Smooth muscle cell (in vitro differentiated cells): Measurements from ENCODE around the gene SLC45A1. TPM values are rescaled to one million over a fixed set of nuclear protein-coding genes. Genes with fewer than 3 reads are reported as not detected.

Source experiments
- DNase-seq: peaks from one replicate; lab custom pipeline; 2025; ENCODE audit not compliant: unreplicated experiment; lab: John Stamatoyannopoulos, UW
- H2AFZ ChIP-seq: fragments of 200-600 bp; sonication (generic); 2 replicates; pipeline ENCODE4 v1.6.0; 2016; ENCODE audit warnings: antibody characterized with exemption, low read depth, mild to moderate bottlenecking
- H3F3A ChIP-seq: fragments of 200-600 bp; sonication (generic); 2 replicates; pipeline ENCODE4 v1.6.0; 2017; ENCODE audit warnings: antibody characterized with exemption, low read depth
- H3K27ac ChIP-seq: fragments of 200-600 bp; sonication (generic); 2 replicates; pipeline ENCODE4 v1.5.1; 2016; ENCODE audit warnings: low read depth, mild to moderate bottlenecking
- H3K27me3 ChIP-seq: fragments of 200-600 bp; sonication (generic); 2 replicates; pipeline ENCODE4 v1.6.1; 2016; ENCODE audit warnings: low read depth, mild to moderate bottlenecking
- H3K36me3 ChIP-seq: fragments of 200-600 bp; sonication (generic); 2 replicates; pipeline ENCODE4 v1.5.1; 2016; ENCODE audit warnings: low read depth
- H3K4me1 ChIP-seq: fragments of 200-600 bp; sonication (generic); 2 replicates; pipeline ENCODE4 v1.5.1; 2016; ENCODE audit warnings: low read depth
- H3K4me2 ChIP-seq: fragments of 200-600 bp; sonication (generic); 2 replicates; pipeline ENCODE4 v1.6.0; 2016; ENCODE audit warnings: mild to moderate bottlenecking
- H3K4me3 ChIP-seq: fragments of 200-600 bp; sonication (generic); 2 replicates; pipeline ENCODE4 v1.5.1; 2016; ENCODE audit warnings: mild to moderate bottlenecking
- H3K79me2 ChIP-seq: fragments of 200-600 bp; sonication (generic); 2 replicates; pipeline ENCODE4 v1.6.0; 2016; ENCODE audit warnings: low read depth, mild to moderate bottlenecking
- H3K9ac ChIP-seq: fragments of 200-600 bp; sonication (generic); 2 replicates; pipeline ENCODE4 v1.6.0; 2016; ENCODE audit warnings: low read depth
- H3K9me3 ChIP-seq: fragments of 200-600 bp; sonication (generic); replicated peaks from 2 replicates; pipeline ENCODE4 v1.5.1; 2016; ENCODE audit warnings: low read depth
- H4K20me1 ChIP-seq: fragments of 200-600 bp; sonication (generic); 2 replicates; pipeline ENCODE4 v1.6.0; 2016; ENCODE audit warnings: low read depth
- WGBS: methylation state at CpG from one replicate; pipeline ENCODE4 v1.1.7; 2016; ENCODE audit warnings: low lambda C conversion rate; 5-methylcytosine and 5-hydroxymethylcytosine counted together
- polyA plus RNA-seq: library from polyadenylated mRNA; unstranded; fragments of >200 nt; fragmentation: Nextera tagmentation; extraction: Ambion mirVana; gene quantifications from 2 replicates; pipeline ENCODE4 v1.2.1, GENCODE V29; 2016
- total RNA-seq: library from RNA; depleted of rRNA; stranded (reverse); fragments of >200 nt; gene quantifications from 2 replicates; pipeline ENCODE4 v1.2.3, GENCODE V29; 2014
- TF ChIP-seq, protein P1 (sequence below): fragments of 200-600 bp; sonication (generic); IDR thresholded peaks from 2 replicates; pipeline ENCODE4 v1.5.1; 2017; ENCODE audit warnings: borderline replicate concordance, mild to moderate bottlenecking, antibody characterized with exemption; ENCODE audit not compliant: insufficient read depth, poor library complexity, severe bottlenecking

The SLC45A1 gene
- total and polyA plus RNA-seq, 2 experiments from 2014 or later: 1.7 to 1.8 TPM

DNA sequence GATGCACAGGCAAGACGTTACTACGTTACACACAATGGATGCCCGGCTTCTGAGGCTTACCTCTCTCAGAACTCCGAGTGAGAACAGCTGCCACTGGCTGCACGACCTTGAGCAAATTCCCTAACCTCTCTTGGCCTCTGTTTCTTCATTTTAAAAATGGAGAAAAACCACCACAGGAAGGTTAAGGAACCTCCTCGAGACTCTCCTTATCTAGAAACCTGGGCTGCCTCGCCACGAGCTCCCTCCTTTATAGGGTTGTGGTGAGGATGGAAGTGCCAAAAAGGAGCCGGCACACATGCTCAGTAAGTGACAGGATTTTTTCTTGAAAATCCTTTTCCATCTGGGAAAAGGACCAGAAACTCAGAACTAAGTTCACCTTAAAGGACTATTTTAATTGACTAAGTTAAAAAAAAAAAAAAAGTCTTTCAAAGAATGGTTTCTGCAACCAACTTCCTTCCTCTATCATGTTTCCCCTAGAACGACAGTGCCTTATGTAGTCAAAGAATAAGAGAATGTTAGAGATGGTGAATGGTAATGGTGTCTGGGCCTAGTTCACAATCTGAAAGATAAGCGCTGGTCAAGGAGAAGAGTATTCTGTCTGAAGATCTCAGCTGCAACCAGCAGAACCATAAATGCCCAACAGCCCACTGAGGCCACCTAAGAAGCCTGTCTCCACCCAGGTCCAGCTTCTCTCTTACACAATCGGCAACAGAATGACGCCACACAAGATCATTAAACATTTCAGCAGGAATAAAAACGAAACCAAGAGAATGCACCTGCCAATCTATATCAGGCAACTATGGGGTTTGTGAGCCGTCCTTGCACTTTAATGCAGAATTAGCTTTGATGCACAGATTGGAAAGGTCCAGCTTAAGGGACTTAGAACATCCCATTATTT lies 64.9 kb downstream of the SLC45A1 start:
- 91% methylated on average over 15 of the region's 15 CpGs for WGBS
- Histone ChIP-seq H3K9ac (no peak overlapping the region), H3K27me3 (no peaks in the 10 kb centered on the region), H3K27ac (no peak overlapping the region), H3K4me3 (no peak overlapping the region), H3K9me3 (no peaks in the 10 kb centered on the region), H2AFZ (no peak overlapping the region), H3K4me2 (no peak overlapping the region), H4K20me1 (peaks cover 99% of the 10 kb centered on the region), H3K36me3 (peaks cover 5% of the 10 kb centered on the region), H3F3A (peaks cover 42% of the 10 kb centered on the region), H3K79me2 (peaks cover 95% of the 10 kb centered on the region), H3K4me1 (peaks cover 62% of the 10 kb centered on the region)
- TF ChIP-seq, protein P1, sequence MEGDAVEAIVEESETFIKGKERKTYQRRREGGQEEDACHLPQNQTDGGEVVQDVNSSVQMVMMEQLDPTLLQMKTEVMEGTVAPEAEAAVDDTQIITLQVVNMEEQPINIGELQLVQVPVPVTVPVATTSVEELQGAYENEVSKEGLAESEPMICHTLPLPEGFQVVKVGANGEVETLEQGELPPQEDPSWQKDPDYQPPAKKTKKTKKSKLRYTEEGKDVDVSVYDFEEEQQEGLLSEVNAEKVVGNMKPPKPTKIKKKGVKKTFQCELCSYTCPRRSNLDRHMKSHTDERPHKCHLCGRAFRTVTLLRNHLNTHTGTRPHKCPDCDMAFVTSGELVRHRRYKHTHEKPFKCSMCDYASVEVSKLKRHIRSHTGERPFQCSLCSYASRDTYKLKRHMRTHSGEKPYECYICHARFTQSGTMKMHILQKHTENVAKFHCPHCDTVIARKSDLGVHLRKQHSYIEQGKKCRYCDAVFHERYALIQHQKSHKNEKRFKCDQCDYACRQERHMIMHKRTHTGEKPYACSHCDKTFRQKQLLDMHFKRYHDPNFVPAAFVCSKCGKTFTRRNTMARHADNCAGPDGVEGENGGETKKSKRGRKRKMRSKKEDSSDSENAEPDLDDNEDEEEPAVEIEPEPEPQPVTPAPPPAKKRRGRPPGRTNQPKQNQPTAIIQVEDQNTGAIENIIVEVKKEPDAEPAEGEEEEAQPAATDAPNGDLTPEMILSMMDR: no peak
- DNase-seq: no peak

DNA sequence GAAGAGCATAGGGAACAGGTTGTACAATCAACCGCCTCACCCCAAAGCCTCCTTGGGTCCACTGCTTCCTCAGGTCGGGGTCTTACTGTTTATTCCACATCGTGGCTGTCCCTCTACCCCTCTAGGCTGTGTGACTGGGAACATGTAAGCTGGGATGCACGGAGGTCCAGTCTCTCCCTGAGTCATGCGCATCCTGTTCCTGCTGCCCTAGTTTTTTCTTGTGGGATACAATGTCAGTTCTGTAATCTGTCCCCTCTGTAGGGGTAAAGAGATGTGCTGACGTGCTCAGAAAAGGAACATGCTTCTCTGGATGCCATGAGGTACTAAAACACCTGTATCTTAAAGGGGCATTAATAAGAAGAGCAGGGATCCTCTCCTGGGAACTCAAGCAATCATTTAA lies 66.2 kb downstream of the SLC45A1 start:
- WGBS: 72% methylated on average over 6 of the region's 6 CpGs
- Histone ChIP-seq H3K4me2 (no peak overlapping the region), H3K27me3 (no peaks in the 10 kb centered on the region), H3K27ac (peak overlapping the region; percentile 26), H3K9ac (no peak overlapping the region), H3K4me3 (no peak overlapping the region), H4K20me1 (peaks cover 97% of the 10 kb centered on the region), H3F3A (peaks cover 42% of the 10 kb centered on the region), H3K36me3 (peaks cover 11% of the 10 kb centered on the region), H2AFZ (no peak overlapping the region), H3K9me3 (no peaks in the 10 kb centered on the region), H3K4me1 (peaks cover 50% of the 10 kb centered on the region), H3K79me2 (peaks cover 91% of the 10 kb centered on the region)
- DNase-seq: no peak
- TF ChIP-seq, protein P1: no peak

DNA sequence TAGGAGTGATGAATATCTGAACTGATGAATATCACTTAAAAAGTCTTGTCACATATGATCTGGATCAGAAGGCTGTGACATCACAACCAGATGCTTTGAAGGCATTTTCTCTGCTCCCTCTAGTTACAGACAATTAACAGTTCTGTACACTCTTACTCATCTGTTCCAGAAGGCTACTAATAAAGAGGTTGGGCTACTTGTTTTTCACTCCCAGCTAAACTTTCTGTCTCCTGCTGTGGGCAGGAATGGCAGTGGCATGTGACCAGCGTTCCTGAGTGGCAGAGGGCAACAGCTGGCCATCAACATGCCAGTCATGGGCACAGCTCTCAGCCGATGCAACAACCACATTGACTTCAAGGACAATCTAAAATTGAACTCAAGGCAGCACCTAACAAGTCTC lies 66.7 kb downstream of the SLC45A1 start:
- Histone ChIP-seq H3K9ac (no peak overlapping the region), H3K27ac (peak overlapping the region; percentile 26), H3K4me2 (no peak overlapping the region), H3K4me3 (no peak overlapping the region), H3K27me3 (no peaks in the 10 kb centered on the region), H4K20me1 (peaks cover 97% of the 10 kb centered on the region), H2AFZ (no peak overlapping the region), H3K79me2 (peaks cover 91% of the 10 kb centered on the region), H3K36me3 (peaks cover 11% of the 10 kb centered on the region), H3K9me3 (no peaks in the 10 kb centered on the region), H3K4me1 (peaks cover 45% of the 10 kb centered on the region), H3F3A (peaks cover 43% of the 10 kb centered on the region)
- DNase-seq: no peak
- 88% methylated on average over 2 of the region's 2 CpGs for WGBS
- TF ChIP-seq, protein P1: no peak
